ENCODE results near the gene TXK. TPM values are rescaled to one million over a fixed set of nuclear protein-coding genes. Genes with fewer than 3 reads are reported as not detected.

TXK gene
- polyA plus RNA-seq, 1 of the 3 experiments (the other 2 are of a cell fraction), result 0.61 TPM

DNA sequence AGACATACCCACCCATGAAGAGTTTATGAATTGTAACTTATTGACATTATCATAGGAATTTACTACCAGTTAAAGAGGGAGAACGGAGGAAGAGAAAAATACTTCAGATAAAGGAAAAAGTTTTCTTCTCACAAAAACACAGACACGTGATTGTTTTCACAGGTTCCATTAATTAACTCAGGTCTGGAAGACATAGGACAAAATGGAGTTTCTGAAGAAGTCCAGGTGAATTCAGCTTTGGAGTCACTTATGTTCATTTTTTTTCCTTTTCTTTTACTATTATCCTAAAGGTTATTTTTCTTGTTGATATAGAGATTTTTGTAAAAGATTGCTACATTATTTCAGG lies 97.0 kb downstream of the TXK start:
- H3K36me3 ChIP-seq (replicated peaks in 1 of 2; ENCODE audit: control insufficient read depth in 1 of 2, insufficient read depth in 2 of 2, low read length in 1 of 2), result no peaks in the 10 kb centered on the region
- H4K20me1 ChIP-seq (ENCODE audit: insufficient read depth), result no peaks in the 10 kb centered on the region
- no peaks in the 10 kb centered on the region for H3K9me2 ChIP-seq
- no peaks in the 10 kb centered on the region for H3F3A ChIP-seq (replicated peaks; ENCODE audit: insufficient read depth)
- H3K27me3 ChIP-seq (ENCODE audit: insufficient read depth), result no peaks in the 10 kb centered on the region
- DNase-seq, result no peak
- H3K9ac ChIP-seq, result no peak overlapping the region
- H3K4me3 ChIP-seq (ENCODE audit: low read depth in 2 of 2, low read length in 1 of 2), result no peak overlapping the region
- H3K27ac ChIP-seq (ENCODE audit: low read depth in 2 of 2, low read length in 1 of 2), result no peak overlapping the region
- 92% methylated on average over 2 of the region's 2 CpGs for WGBS (ENCODE audit: low lambda C conversion rate)
- TF ChIP-seq MXI1 (IDR thresholded peaks at IDR 0.05; ENCODE audit: low read depth, low read length) (no peak), MEF2A (IDR thresholded peaks at IDR 0.05; ENCODE audit: borderline replicate concordance, low read depth) (no peak), IRF3 (IDR thresholded peaks at IDR 0.05; ENCODE audit: low read depth, low read length) (no peak), EZH2phosphoT487 (IDR thresholded peaks at IDR 0.05; ENCODE audit: borderline replicate concordance, low read depth) (no peak), FOXM1 (IDR thresholded peaks at IDR 0.05; ENCODE audit: low read depth) (no peak), RXRA (IDR thresholded peaks at IDR 0.05; ENCODE audit: borderline replicate concordance, low read depth) (no peak)
- TF ChIP-seq, protein P1, sequence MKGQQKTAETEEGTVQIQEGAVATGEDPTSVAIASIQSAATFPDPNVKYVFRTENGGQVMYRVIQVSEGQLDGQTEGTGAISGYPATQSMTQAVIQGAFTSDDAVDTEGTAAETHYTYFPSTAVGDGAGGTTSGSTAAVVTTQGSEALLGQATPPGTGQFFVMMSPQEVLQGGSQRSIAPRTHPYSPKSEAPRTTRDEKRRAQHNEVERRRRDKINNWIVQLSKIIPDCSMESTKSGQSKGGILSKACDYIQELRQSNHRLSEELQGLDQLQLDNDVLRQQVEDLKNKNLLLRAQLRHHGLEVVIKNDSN (IDR thresholded peaks at IDR 0.05; ENCODE audit: borderline replicate concordance, low read depth), result no peak
- H3K4me2 ChIP-seq, result no peak overlapping the region
- H3K9me3 ChIP-seq, result no peaks in the 10 kb centered on the region
- H3K79me2 ChIP-seq (ENCODE audit: insufficient read depth), result no peaks in the 10 kb centered on the region
- ChIA-PET CTCF (interaction anchor here (4.4 kb wide), 1 partner anchor 49 kb away, joined by 19 read pairs; no protein-coding TSS in a partner anchor), POLR2A (no interaction called here)
- H2AFZ ChIP-seq (ENCODE audit: low read depth), result no peak overlapping the region
- no peaks in the 10 kb centered on the region for H3K4me1 ChIP-seq (ENCODE audit: control insufficient read depth in 1 of 2, insufficient read depth in 2 of 2, low read depth in 1 of 2, low read length in 1 of 2)

- H3K9me2 ChIP-seq, result no peaks in the 10 kb centered on the region
- POLR2A ChIA-PET, result no interaction called here
- 92% methylated on average over 3 of the region's 3 CpGs for WGBS (ENCODE audit: low lambda C conversion rate)
- H3K9me3 ChIP-seq, result no peaks in the 10 kb centered on the region
- DNase-seq, result no peak
- H3K4me3 ChIP-seq (ENCODE audit: low read depth in 2 of 2, low read length in 1 of 2), result no peak overlapping the region
- no peak overlapping the region for H3K9ac ChIP-seq
- no peaks in the 10 kb centered on the region for H3F3A ChIP-seq (replicated peaks; ENCODE audit: insufficient read depth)
- no peaks in the 10 kb centered on the region for H3K4me1 ChIP-seq (ENCODE audit: control insufficient read depth in 1 of 2, insufficient read depth in 2 of 2, low read depth in 1 of 2, low read length in 1 of 2)
- no peak for TF ChIP-seq TEAD4 (IDR thresholded peaks at IDR 0.05; ENCODE audit: borderline replicate concordance, insufficient read depth)
- TF ChIP-seq TAF1 (IDR thresholded peaks at IDR 0.05; ENCODE audit: borderline replicate concordance, low read depth, low read length), result no peak
- TF ChIP-seq, protein P1 (IDR thresholded peaks at IDR 0.05; ENCODE audit: borderline replicate concordance, low read depth), result no peak
- no peak for TF ChIP-seq TCF12 (IDR thresholded peaks at IDR 0.05)
- TF ChIP-seq, protein P2, sequence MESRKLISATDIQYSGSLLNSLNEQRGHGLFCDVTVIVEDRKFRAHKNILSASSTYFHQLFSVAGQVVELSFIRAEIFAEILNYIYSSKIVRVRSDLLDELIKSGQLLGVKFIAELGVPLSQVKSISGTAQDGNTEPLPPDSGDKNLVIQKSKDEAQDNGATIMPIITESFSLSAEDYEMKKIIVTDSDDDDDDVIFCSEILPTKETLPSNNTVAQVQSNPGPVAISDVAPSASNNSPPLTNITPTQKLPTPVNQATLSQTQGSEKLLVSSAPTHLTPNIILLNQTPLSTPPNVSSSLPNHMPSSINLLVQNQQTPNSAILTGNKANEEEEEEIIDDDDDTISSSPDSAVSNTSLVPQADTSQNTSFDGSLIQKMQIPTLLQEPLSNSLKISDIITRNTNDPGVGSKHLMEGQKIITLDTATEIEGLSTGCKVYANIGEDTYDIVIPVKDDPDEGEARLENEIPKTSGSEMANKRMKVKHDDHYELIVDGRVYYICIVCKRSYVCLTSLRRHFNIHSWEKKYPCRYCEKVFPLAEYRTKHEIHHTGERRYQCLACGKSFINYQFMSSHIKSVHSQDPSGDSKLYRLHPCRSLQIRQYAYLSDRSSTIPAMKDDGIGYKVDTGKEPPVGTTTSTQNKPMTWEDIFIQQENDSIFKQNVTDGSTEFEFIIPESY (IDR thresholded peaks at IDR 0.05; ENCODE audit: borderline replicate concordance, low read depth), result no peak
- no peak for TF ChIP-seq FOXM1 (IDR thresholded peaks at IDR 0.05; ENCODE audit: low read depth)
- H3K79me2 ChIP-seq (ENCODE audit: insufficient read depth), result no peaks in the 10 kb centered on the region
- H3K4me2 ChIP-seq, result no peak overlapping the region
- CTCF ChIA-PET, result interaction anchor here (1.0 to 4.4 kb wide), 3 partner anchors 18 to 59 kb away, joined by 3 to 19 read pairs (median 7); no protein-coding TSS in a partner anchor
- no peaks in the 10 kb centered on the region for H3K36me3 ChIP-seq (replicated peaks in 1 of 2; ENCODE audit: control insufficient read depth in 1 of 2, insufficient read depth in 2 of 2, low read length in 1 of 2)
- H2AFZ ChIP-seq (ENCODE audit: low read depth), result no peak overlapping the region
- H4K20me1 ChIP-seq (ENCODE audit: insufficient read depth), result no peaks in the 10 kb centered on the region
- H3K27ac ChIP-seq (ENCODE audit: low read depth in 2 of 2, low read length in 1 of 2), result no peak overlapping the region
- H3K27me3 ChIP-seq (ENCODE audit: insufficient read depth), result no peaks in the 10 kb centered on the region
These were observed 98.1 kb downstream of the TXK start for GRCh38 chr4:48035952-48036351.
